Muscle layer of duodenum (tissue), 2 donors: ENCODE results near the gene PIAS1.

Source experiments
- H3K27ac ChIP-seq: one replicate; pipeline ENCODE4 v1.7.0; 2013; ENCODE audit warnings: mild to moderate bottlenecking, low read length
- H3K27me3 ChIP-seq: one replicate; pipeline ENCODE4 v1.7.0; 2013; ENCODE audit warnings: low read depth, mild to moderate bottlenecking, control low read depth, low read length
- H3K36me3 ChIP-seq, 2 donors: one replicate each; pipeline ENCODE4 v1.7.0; 2013; ENCODE audit warnings: low read length in 2 of 2, control low read depth in 1 of 2, mild to moderate bottlenecking in 1 of 2; ENCODE audit not compliant: insufficient read depth in 2 of 2, control insufficient read depth in 1 of 2
- H3K4me1 ChIP-seq, 2 donors: one replicate each; pipeline ENCODE4 v1.7.0; 2013; ENCODE audit warnings: low read length in 2 of 2, mild to moderate bottlenecking in 2 of 2, control low read depth in 1 of 2, moderate library complexity in 1 of 2; ENCODE audit not compliant: insufficient read depth in 2 of 2, control insufficient read depth in 1 of 2
- H3K4me3 ChIP-seq, 2 donors: one replicate each; pipeline ENCODE4 v1.7.0; 2013; ENCODE audit warnings: low read length in 2 of 2, low read depth in 1 of 2, mild to moderate bottlenecking in 1 of 2
- H3K9me3 ChIP-seq, 2 donors: one replicate each; pipeline ENCODE4 v1.7.0; 2013; ENCODE audit warnings: low read length in 2 of 2, control low read depth in 1 of 2, mild to moderate bottlenecking in 1 of 2; ENCODE audit not compliant: control insufficient read depth in 1 of 2
- donor health status: healthy.

The PIAS1 gene

DNA sequence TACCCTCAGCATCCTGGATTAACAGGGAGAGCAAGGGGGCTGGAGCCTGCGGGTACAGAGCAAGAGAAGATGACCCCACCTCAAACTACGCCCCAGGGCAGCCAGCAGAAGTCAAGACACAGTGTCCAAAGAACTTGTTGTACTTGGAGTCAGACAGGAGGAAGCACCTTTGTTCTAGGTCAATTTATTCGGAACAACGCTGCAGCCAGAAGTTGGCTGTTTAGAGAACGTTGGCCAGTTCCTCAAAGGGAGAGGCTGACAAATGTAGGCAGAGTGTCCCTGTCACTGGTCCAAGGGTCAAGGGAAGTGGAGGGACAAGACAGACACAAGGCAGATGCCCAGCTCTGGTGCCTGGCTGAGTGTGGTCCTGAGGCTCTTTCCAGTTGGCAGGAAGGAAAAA is 32.1 kb upstream of the PIAS1 start:
- Histone ChIP-seq H3K27ac (no peak overlapping the region), H3K27me3 (no peaks in the 10 kb centered on the region), H3K36me3 (no peaks in the 10 kb centered on the region), H3K4me1 (no peaks in the 10 kb centered on the region), H3K4me3 (no peak overlapping the region), H3K9me3 (no peaks in the 10 kb centered on the region)

DNA sequence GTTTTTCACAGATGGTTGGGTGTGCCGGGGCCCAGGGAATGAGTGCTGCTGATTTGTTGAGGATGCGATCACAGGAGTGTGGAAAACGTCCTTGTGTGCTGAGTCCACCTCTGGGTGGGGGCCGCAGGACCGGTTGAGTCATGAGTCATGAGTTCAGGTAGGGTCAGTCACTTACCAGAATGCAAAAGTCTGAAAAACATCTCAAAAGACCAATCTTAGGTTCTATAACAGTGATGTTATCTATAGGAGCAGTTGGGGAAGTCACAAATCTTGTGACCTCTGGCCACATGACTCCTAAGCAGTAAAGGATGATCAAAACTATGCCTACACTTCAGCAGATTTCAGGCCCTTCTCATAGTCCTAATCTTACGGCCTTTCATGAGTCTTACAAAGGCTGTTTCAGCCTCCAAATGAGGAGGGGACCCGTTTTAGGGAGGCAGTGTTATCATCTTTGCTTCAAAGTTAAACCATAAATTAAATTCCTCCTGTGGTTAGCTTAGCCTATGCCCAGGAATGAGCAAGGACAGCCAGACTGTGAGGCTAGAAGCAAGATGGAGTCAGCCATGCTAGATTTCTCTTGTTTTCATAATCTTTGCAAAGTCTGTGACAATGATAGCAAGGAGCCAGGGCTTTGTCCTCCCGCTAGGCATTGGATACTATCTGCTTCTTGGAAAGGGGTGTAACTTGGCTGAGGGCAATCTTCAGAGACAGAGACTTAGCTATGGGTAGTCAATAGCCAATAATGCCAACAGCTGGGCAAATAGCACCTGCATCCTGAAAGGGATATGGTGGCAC is 30.6 kb upstream of the PIAS1 start:
- Histone ChIP-seq H3K9me3 (no peaks in the 10 kb centered on the region), H3K4me1 (no peaks in the 10 kb centered on the region), H3K27ac (no peak overlapping the region), H3K4me3 (no peak overlapping the region), H3K36me3 (no peaks in the 10 kb centered on the region), H3K27me3 (no peaks in the 10 kb centered on the region)

DNA sequence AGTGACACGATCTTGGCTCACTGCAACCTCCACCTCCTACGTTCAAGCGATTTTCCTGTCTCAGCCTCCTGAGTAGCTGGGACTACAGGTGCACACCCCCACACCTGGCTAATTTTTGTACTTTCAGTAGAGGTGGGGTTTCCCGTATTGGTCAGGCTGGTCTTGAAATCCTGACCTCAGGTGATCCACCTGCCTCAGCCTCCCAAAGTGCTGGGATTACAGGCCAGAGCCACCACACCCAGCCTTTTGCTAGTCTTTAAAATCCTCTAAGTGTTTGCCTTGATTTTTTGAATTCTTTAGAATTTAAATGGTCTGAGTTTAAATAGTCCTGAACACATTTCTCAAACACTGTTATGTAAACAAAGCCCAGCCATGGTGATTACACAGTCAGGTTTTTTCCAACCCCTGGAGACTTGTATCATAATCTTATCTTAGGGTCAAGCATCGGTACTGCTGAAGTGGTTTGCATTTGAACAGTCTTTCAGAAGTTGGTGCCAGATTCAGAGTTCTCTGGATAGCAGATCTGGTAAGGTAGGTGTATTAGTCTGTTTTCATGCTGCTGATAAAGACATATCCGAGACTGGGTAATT is 28.2 kb upstream of the PIAS1 start:
- H3K4me1 ChIP-seq: no peaks in the 10 kb centered on the region
- no peaks in the 10 kb centered on the region for H3K9me3 ChIP-seq
- no peak overlapping the region for H3K27ac ChIP-seq
- H3K27me3 ChIP-seq: no peaks in the 10 kb centered on the region
- H3K36me3 ChIP-seq: no peaks in the 10 kb centered on the region
- no peak overlapping the region for H3K4me3 ChIP-seq

DNA sequence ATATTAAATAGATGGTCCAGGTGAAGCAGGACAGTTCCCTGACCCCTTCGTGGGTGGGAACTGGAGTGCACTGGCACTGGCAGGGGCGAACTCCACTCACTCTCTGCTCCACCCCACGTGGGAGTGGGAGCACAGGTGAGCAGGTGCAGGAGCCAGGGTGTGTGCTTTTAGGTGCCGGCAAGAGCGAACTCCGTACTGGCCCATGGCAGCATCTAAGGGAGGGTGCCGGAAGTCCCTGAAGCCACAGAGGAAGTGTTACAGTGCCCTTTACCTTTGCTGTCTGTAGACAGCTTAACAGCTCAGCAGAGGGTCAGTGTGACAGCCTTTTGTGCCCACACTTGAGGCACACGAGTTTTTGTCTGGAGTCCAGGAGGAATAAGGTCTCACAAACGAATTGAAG is 26.7 kb upstream of the PIAS1 start:
- no peak overlapping the region for H3K27ac ChIP-seq
- H3K4me1 ChIP-seq: no peaks in the 10 kb centered on the region
- H3K4me3 ChIP-seq: no peak overlapping the region
- no peaks in the 10 kb centered on the region for H3K9me3 ChIP-seq
- H3K36me3 ChIP-seq: no peaks in the 10 kb centered on the region
- no peaks in the 10 kb centered on the region for H3K27me3 ChIP-seq

DNA sequence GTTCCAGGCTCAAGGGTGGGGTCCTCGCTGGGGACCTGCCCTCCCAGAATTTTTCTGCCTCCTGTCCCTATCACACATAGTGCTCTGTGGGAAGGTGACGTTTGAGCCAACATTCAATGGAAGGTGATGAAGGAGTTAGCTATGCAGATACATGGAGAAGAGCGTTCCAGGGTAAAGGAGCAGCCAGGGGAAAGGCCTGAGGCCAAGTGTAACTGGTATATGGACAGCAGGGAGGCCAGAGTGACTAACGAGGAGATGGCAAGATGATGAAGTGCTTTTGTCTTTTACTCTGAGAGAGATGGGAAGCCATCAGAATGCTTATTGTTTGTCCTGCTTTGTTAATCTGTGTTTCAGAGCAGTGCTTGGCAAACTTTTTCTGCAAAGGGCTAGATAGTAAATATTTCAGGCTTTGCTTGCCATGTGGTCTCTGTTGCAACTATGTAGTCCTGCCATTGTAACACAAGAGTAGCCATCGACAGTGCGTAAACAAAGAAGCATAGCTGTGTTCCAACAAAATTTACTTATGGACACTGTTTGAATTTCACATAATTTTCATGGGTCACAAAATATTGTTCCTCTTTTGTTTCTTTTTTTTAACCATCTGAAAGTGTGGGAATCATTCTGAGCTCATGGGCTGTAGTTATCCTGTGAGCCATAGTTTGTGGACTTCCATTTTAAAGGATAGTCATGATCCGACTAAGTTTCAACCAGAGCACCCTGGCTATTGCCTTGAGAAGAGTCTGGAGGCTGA is 25.8 kb upstream of the PIAS1 start:
- no peaks in the 10 kb centered on the region for H3K27me3 ChIP-seq
- H3K36me3 ChIP-seq: no peaks in the 10 kb centered on the region
- H3K9me3 ChIP-seq: no peaks in the 10 kb centered on the region
- no peak overlapping the region for H3K27ac ChIP-seq
- H3K4me1 ChIP-seq: no peaks in the 10 kb centered on the region
- no peak overlapping the region for H3K4me3 ChIP-seq

DNA sequence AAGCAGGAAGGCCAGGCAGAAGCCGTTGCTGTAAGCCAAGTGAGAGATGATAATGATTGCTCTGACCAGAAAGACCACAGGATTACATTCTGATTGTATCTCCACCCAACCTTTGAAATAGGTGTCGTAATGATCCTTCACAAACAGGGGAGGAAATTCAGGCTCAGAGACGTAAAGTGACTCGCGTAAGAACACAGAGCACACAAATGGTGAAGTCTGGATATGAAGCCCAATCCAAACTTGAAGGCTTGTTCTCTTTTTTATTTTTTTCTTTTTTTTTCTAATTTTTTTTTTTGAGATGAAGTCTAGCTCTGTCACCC is 25.3 kb upstream of the PIAS1 start:
- Histone ChIP-seq H3K9me3 (no peaks in the 10 kb centered on the region), H3K36me3 (no peaks in the 10 kb centered on the region), H3K27ac (no peak overlapping the region)

DNA sequence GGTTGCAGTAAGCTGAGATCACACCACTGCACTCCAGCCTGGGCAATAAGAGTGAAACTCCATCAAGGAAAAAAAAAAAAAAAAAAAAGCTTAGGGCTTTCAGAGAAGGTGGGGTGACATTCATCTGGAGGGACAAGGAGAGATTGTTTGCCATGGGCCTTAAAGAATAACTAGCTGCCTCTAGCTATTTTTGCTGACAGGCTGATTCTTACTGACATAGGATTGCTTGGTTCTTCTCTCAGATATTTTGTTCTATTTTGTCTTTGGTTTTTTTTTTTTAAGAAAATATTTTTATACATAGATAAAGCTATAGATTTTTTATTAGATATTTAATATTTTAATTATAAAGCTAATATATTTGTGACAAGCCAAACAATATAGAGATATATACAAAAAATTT is 24.2 kb upstream of the PIAS1 start:
- Histone ChIP-seq H3K4me1 (no peaks in the 10 kb centered on the region), H3K27me3 (no peaks in the 10 kb centered on the region), H3K9me3 (no peaks in the 10 kb centered on the region), H3K4me3 (no peak overlapping the region), H3K36me3 (no peaks in the 10 kb centered on the region), H3K27ac (no peak overlapping the region)

More for the DNA sequence above, 25.3 kb upstream of the PIAS1 start:
- Histone ChIP-seq H3K4me1 (no peaks in the 10 kb centered on the region), H3K27me3 (no peaks in the 10 kb centered on the region), H3K4me3 (no peak overlapping the region)

DNA sequence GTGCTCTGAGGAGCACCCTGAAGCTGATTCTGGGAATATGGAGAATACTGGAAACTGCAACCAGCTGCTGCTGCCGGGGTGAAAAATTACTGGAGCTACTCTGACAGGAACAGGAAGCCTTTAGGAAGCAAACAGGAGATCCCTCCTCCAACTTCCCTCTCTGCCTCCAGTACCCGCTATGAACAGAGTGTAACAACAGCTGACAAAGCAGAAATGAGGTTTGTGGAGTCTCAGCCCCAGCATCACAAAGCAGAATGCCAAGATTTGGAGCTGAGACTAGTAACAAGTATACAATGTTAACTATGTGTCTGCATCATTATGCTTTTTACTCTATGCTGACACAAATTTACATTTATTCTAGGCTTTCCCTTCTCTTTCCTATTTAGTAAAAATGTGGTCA is 22.7 kb upstream of the PIAS1 start:
- Histone ChIP-seq H3K27me3 (no peaks in the 10 kb centered on the region), H3K27ac (no peak overlapping the region), H3K9me3 (no peaks in the 10 kb centered on the region), H3K36me3 (no peaks in the 10 kb centered on the region), H3K4me1 (no peaks in the 10 kb centered on the region), H3K4me3 (no peak overlapping the region)

DNA sequence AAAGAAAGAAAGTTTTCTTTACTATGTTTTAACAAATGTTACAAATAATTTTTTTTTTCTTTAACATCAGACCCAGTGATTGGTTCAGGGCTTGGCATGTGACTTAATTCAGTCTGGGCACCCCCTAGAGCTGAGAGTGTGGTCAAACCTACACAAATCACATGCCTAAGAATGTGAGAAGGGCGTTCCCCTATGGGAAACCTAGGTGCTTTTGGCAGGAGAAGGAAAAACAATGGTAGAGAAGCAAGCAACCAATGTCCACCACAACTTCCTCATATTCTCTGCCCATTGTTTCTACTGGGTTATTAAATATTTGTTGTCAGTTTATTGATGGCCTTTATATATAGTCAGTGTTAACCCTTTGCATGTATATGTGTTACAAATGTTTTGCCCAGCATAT is 21.4 kb upstream of the PIAS1 start:
- Histone ChIP-seq H3K4me1 (no peaks in the 10 kb centered on the region), H3K36me3 (no peaks in the 10 kb centered on the region), H3K27ac (no peak overlapping the region), H3K4me3 (no peak overlapping the region), H3K27me3 (no peaks in the 10 kb centered on the region), H3K9me3 (no peaks in the 10 kb centered on the region)

DNA sequence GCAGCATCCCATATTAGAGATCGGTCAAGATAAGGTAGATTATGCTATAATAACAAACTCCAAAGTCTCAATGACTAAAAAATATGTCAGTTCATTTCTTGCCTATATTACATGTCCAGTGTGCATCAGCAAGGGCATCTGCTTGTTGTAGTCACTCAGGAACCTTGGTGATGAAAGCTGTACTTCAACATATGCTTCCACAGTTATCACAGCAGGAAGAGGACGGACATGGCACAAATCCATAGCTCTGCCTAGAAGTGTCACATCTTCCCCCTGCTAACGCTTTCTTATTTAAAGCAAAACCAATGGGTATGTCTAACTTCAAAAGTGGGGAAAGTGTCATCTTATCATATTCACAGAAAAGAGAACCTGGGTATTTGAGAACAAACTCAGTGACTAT is 20.0 kb upstream of the PIAS1 start:
- H3K4me1 ChIP-seq: no peaks in the 10 kb centered on the region
- no peaks in the 10 kb centered on the region for H3K27me3 ChIP-seq
- no peak overlapping the region for H3K27ac ChIP-seq
- no peaks in the 10 kb centered on the region for H3K36me3 ChIP-seq
- H3K9me3 ChIP-seq: no peaks in the 10 kb centered on the region
- no peak overlapping the region for H3K4me3 ChIP-seq

DNA sequence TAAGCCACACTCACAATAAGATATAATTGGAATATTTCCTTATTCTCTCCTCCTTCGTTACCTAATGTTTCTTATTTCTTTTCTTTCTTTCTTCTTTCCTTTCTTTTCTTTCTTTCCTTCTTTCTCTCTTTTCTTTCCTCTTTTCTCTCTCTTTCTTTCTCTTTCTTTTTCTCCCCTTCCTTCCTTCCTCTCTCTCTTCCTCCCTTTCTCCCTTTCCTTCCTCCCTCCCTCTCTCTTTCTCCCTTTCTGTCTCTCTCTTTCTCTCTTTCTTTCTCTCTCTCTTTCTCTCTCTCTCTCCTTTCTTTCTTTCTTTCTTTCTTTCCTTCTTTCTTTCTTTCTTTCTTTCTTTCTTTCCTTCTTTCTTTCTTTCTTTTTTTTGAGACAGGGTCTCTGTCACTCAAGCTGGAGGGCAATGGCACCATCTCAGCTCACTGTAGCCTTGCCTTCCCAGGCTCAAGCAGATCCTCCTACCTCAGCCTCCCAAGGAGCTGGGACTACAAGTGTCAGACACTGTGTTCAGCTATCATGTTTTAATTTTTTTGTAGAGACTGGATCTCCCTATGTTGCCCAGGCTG is 19.3 kb upstream of the PIAS1 start:
- H3K4me3 ChIP-seq: no peak overlapping the region
- H3K27me3 ChIP-seq: no peaks in the 10 kb centered on the region
- H3K36me3 ChIP-seq: no peaks in the 10 kb centered on the region
- H3K9me3 ChIP-seq: no peaks in the 10 kb centered on the region
- H3K27ac ChIP-seq: no peak overlapping the region
- no peaks in the 10 kb centered on the region for H3K4me1 ChIP-seq
